ENCODE results near the gene NAALADL2. TPM values are rescaled to one million over a fixed set of nuclear protein-coding genes. Genes with fewer than 3 reads are reported as not detected.

Gene NAALADL2
- total and polyA plus RNA-seq, 2 of the 8 experiments (the other 6 are each of a cell fraction or from before 2014, with no cell fraction given), result 0.12 to 0.22 TPM

DNA sequence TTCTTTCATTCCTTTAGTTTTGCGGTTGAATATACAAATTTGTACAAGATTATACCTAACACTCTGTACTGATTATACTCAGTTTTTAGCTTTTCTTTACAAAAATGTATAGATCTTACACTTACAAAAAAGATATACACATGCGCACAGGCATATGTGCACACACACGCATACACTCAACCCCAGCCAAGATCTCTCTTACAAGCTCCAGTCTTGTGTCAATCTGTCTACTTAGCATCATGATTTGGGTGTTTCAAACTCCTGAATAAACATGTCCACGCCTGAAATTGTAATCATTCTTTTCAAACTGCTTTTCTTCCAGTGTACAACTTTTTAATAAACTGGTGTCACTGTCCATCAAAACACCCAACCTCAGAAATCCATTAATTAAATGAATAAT is 180.7 kb downstream of the NAALADL2 start (continued):
- TF ChIP-seq, protein P1, sequence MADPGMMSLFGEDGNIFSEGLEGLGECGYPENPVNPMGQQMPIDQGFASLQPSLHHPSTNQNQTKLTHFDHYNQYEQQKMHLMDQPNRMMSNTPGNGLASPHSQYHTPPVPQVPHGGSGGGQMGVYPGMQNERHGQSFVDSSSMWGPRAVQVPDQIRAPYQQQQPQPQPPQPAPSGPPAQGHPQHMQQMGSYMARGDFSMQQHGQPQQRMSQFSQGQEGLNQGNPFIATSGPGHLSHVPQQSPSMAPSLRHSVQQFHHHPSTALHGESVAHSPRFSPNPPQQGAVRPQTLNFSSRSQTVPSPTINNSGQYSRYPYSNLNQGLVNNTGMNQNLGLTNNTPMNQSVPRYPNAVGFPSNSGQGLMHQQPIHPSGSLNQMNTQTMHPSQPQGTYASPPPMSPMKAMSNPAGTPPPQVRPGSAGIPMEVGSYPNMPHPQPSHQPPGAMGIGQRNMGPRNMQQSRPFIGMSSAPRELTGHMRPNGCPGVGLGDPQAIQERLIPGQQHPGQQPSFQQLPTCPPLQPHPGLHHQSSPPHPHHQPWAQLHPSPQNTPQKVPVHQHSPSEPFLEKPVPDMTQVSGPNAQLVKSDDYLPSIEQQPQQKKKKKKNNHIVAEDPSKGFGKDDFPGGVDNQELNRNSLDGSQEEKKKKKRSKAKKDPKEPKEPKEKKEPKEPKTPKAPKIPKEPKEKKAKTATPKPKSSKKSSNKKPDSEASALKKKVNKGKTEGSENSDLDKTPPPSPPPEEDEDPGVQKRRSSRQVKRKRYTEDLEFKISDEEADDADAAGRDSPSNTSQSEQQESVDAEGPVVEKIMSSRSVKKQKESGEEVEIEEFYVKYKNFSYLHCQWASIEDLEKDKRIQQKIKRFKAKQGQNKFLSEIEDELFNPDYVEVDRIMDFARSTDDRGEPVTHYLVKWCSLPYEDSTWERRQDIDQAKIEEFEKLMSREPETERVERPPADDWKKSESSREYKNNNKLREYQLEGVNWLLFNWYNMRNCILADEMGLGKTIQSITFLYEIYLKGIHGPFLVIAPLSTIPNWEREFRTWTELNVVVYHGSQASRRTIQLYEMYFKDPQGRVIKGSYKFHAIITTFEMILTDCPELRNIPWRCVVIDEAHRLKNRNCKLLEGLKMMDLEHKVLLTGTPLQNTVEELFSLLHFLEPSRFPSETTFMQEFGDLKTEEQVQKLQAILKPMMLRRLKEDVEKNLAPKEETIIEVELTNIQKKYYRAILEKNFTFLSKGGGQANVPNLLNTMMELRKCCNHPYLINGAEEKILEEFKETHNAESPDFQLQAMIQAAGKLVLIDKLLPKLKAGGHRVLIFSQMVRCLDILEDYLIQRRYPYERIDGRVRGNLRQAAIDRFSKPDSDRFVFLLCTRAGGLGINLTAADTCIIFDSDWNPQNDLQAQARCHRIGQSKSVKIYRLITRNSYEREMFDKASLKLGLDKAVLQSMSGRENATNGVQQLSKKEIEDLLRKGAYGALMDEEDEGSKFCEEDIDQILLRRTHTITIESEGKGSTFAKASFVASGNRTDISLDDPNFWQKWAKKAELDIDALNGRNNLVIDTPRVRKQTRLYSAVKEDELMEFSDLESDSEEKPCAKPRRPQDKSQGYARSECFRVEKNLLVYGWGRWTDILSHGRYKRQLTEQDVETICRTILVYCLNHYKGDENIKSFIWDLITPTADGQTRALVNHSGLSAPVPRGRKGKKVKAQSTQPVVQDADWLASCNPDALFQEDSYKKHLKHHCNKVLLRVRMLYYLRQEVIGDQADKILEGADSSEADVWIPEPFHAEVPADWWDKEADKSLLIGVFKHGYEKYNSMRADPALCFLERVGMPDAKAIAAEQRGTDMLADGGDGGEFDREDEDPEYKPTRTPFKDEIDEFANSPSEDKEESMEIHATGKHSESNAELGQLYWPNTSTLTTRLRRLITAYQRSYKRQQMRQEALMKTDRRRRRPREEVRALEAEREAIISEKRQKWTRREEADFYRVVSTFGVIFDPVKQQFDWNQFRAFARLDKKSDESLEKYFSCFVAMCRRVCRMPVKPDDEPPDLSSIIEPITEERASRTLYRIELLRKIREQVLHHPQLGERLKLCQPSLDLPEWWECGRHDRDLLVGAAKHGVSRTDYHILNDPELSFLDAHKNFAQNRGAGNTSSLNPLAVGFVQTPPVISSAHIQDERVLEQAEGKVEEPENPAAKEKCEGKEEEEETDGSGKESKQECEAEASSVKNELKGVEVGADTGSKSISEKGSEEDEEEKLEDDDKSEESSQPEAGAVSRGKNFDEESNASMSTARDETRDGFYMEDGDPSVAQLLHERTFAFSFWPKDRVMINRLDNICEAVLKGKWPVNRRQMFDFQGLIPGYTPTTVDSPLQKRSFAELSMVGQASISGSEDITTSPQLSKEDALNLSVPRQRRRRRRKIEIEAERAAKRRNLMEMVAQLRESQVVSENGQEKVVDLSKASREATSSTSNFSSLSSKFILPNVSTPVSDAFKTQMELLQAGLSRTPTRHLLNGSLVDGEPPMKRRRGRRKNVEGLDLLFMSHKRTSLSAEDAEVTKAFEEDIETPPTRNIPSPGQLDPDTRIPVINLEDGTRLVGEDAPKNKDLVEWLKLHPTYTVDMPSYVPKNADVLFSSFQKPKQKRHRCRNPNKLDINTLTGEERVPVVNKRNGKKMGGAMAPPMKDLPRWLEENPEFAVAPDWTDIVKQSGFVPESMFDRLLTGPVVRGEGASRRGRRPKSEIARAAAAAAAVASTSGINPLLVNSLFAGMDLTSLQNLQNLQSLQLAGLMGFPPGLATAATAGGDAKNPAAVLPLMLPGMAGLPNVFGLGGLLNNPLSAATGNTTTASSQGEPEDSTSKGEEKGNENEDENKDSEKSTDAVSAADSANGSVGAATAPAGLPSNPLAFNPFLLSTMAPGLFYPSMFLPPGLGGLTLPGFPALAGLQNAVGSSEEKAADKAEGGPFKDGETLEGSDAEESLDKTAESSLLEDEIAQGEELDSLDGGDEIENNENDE (IDR thresholded peaks at IDR 0.05; ENCODE audit: insufficient replicate concordance, low read length), result no peak
- TF ChIP-seq SIX5 (IDR thresholded peaks at IDR 0.05; ENCODE audit: low read depth, low read length) (no peak), TAF7 (optimal IDR thresholded peaks at IDR 0.05; ENCODE audit: borderline replicate concordance, low read depth, low read length) (no peak), SIRT6 (IDR thresholded peaks at IDR 0.05; ENCODE audit: low read length) (no peak), ASH2L (IDR thresholded peaks at IDR 0.05; ENCODE audit: low read length) (no peak), NANOG (IDR thresholded peaks at IDR 0.05; ENCODE audit: insufficient read depth, low read depth, low read length, poor library complexity, severe bottlenecking) (no peak)
- TF ChIP-seq, protein P2, sequence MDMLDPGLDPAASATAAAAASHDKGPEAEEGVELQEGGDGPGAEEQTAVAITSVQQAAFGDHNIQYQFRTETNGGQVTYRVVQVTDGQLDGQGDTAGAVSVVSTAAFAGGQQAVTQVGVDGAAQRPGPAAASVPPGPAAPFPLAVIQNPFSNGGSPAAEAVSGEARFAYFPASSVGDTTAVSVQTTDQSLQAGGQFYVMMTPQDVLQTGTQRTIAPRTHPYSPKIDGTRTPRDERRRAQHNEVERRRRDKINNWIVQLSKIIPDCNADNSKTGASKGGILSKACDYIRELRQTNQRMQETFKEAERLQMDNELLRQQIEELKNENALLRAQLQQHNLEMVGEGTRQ (IDR thresholded peaks at IDR 0.05; ENCODE audit: low read length), result no peak
